Ecto neural progenitor cell (in vitro differentiated cells): ENCODE measurements around the gene CSNK1G1.
"Not testable (repeated sequence)": the region's sequence is repeated elsewhere in the genome, so short reads cannot be mapped to it uniquely, and the experiment has no call there.

Experiments
- DNase-seq: peaks from one replicate; pipeline ENCODE4 v3.0.0-alpha.2; 2018; ENCODE audit warnings: low spot score

Gene CSNK1G1

DNA sequence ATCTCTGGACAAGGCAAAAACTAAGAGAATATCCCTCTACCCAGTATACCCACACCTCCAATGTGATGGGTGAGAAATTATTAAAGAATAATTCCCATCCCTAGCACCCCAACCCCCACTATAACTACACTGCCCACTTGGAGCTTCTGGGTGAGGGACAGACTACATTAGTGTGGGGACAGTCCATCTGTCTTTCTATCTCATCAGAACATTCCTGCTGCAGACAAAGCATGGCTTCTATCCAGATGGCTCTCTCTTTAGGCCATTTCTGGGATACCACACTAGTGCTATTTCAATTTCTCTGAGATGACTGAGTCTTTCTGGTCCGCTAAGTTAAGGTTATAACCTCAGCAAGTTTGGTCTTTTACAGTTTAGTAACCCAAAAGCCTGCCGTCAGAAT lies 6.6 kb downstream of the CSNK1G1 start:
- DNase-seq = no peak

DNA sequence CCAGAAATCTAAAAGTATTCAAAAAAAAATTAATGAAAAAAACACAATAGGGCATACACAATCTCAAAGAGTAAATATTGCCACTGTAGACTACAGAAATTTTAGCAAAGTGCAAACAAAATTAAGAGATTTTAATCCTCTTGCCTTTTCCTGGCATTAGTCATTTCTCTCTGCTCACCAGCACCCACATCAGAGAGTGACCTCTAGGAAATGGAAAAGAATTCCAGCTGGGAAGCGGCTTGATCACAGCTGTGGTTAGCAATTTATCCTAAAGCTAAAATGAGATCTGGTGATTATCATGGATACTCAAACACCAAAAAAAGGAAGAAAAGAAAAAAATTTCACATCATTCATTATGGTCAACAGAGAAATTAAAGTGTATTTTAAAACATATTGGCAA lies 7.5 kb downstream of the CSNK1G1 start:
- no peak for DNase-seq

DNA sequence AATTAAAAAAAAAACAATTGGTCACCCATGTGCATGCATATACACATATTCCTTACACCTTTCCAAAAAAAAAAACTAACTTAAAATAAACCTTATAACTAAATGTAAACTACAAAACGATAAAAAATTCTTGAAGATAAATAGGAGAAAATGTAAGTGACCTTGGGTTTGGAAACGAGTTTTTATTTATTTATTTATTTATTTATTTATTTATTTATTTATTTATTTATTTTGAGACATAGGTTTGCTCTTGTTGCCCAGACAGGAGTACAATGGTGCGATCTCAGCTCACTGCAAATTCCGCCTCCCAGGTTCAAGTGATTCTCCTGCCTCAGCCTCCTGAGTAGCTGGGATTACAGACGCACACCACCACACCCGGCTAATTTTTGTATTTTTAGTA lies 9.7 kb downstream of the CSNK1G1 start:
- not testable (repeated sequence) for DNase-seq

DNA sequence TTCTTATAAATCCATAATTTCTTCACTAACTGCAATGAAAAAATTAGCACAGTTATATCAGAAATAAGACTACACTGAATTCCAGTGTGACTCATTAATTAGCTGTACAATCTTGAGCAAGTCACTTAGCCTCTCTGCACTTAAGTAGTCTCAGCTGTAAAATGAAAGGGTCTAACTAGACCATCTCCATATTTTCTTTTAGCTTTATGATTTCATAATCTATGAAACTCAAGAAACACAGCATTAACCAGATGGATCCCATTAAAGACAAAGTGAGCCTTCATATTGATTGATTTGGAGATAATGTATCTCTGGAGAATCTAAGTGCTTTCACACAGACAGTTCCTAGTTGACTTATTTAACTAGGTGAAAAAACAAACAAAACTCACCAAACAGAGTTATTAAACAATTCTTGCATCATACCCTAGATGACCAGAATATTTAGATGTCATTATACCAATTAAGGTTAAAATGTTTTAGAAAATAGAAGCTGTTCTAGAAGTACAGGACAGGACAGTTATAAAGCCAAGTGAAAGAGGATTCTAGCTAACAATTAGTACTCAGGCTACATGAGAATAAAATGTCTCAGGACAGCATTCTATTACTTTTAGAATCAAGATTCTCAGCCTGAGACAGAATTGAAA lies 11.2 kb downstream of the CSNK1G1 start:
- no peak for DNase-seq

DNA sequence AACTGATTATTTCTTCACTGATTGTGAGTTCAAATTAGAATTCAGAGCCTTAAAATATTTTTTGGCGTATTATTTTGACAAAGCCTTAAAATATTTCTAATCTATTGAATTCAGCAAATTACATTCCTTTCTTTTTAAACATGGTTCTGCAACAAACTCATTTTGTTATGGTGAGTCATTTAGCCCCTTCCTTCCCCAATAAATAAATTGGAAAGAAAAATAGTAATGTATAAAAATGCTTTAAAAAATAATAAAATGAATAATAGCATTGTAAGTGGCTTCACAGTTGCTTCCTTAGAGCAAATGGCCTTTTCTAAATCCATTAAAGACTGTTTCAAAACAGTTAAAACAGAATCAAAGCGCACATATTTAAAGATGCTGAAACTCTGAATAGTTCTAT lies 12.1 kb downstream of the CSNK1G1 start:
- no peak for DNase-seq

DNA sequence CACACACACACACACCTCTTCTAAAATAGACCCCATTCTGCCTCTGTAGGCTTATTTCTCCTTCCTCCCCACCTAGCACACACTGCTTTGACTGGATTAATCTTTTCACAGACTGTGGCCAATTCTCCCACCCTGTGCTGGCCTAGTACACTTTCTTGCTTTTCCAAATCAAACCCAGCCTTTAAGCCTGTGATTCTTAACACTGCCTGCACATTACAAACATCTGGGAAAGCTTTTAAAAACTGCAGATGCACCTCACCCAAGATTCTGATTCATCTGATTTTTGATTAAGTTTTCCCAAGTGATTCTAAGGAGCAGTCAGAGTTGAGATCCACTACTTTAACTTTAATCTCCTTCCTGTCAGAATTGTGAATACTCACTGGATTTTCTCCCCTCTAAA lies 12.8 kb downstream of the CSNK1G1 start:
- DNase-seq = no peak

DNA sequence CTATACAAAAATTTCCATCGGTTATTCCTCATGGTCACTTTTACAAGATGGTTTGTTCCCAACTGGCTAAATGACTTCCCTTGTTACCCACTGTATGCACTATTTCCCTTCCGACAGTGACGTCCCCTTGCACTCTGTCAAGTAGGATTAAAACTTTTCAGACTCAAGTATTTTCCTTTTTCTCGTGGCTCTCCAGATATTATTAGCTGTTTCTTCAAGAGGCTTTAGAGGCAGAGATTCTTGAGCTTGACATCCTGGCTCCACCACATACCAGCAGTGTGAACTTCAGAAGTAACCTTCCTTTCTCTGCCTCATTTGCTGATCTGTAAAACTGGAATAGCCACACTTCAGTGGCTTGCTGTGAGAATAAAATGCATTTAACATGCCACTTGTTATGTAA lies 14.0 kb downstream of the CSNK1G1 start:
- no peak for DNase-seq

DNA sequence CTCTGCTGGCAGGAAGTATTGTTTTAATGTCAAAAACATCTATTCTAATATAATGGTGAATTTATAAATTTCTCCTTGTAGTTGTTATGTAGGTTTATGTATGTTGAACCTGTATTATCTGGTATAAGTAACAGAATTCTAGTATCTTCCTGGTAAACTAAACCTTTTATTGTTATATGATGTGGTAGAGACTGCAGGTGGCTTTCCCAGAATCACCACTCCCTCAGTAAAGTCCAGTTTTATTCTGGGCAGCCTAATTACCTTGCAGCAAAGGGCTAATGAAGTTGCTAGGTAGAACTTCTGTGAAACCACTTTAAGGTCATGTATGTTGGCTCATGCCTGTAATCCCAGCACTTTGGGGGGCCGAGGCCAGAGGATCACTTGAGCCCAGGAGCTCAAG lies 15.6 kb downstream of the CSNK1G1 start:
- no peak for DNase-seq

DNA sequence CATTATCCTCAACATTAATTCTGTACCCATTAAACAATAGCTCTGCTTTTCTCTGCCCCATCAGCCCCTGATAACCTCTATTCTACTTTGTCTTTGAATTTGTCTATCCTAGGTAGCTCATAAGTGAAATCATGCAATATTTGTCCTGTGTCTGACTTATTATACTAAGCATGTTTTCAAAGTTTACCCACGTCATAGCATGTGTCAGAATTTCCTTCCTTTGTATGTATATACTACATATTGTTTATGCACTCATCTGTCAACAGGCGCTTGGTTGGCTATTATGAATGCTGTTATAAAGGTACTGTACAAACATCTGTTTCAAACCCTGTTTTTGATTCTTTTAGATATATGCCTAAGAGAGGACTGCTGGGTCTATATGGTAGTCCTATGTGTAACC lies 18.2 kb downstream of the CSNK1G1 start:
- DNase-seq = no peak

DNA sequence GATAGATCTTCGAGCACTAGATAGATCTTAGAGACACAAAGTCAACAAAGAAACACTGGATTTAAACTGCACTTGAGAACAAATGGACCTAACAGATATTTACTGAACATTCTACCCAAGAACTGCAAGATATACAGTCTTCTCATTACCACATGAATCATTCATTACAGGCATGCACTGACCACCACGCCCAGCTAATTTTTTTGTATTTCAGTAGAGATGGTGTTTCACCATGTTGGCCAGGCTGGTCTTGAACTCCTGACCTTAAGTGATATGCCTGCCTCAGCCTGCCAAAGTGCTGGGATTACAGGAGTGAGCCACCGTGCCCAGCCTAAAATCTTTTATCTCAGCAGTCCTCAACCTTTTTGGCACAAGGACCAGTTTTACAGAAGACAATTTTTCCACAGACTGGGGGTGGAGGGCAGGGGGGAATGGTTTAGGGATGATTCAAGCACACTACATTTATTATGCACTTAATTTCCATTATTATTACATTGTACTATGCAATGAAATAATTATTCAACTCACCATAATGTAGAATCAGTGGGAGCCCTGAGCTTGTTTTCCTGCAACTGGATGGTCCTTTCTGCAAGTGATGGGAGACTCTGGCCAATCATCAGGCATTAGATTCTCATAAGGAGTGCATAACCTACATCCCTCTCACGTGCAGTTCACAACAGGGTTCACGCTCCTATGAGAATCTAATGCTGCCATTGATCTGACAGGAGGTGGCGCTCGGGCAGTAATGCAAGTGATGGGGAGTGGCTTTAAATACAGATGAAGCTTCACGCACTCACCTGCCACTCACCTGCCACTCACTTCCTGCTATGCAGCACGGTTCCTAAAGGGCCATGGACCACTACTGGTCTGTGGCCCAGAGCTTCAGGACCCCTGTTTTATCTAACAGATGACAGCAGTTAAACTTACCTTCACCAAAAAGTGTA lies 21.7 kb downstream of the CSNK1G1 start:
- no peak for DNase-seq

DNA sequence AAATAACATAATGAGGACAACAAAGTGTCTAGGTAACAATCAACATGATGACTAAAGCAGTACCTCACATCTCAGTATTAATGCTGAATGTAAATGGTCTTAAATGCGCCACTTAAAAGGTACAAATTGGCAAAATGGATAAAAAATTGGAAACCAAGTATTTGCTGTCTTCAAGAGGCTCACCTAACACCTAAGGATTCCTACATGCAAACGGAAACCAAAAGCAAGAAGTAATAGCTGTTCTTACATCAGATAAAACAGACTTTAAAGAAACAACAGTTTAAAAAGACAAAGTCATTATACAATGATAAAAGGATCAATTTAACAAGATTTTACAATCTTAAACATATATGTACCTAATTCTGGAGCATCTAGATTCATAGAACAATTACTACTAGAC lies 22.5 kb downstream of the CSNK1G1 start:
- DNase-seq = no peak

DNA sequence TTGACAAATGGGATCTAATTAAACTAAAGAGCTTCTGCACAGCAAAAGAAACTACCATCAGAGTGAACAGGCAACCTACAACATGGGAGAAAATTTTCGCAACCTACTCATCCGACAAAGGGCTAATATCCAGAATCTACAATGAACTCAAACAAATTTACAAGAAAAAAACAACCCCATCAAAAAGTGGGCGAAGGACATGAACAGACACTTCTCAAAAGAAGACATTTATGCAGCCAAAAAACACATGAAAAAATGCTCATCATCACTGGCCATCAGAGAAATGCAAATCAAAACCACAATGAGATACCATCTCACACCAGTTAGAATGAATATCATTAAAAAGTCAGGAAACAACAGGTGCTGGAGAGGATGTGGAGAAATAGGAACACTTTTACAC lies 24.3 kb downstream of the CSNK1G1 start:
- not testable (repeated sequence) for DNase-seq

DNA sequence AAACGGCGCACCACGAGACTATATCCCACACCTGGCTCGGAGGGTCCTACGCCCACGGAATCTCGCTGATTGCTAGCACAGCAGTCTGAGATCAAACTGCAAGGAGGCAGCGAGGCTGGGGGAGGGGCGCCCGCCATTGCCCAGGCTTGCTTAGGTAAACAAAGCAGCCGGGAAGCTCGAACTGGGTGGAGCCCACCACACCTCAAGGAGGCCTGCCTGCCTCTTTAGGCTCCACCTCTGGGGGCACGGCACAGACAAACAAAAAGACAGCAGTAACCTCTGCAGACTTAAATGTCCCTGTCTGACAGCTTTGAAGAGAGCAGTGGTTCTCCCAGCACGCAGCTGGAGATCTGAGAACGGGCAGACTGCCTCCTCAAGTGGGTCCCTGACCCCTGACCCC lies 29.0 kb downstream of the CSNK1G1 start:
- not testable (repeated sequence) for DNase-seq

DNA sequence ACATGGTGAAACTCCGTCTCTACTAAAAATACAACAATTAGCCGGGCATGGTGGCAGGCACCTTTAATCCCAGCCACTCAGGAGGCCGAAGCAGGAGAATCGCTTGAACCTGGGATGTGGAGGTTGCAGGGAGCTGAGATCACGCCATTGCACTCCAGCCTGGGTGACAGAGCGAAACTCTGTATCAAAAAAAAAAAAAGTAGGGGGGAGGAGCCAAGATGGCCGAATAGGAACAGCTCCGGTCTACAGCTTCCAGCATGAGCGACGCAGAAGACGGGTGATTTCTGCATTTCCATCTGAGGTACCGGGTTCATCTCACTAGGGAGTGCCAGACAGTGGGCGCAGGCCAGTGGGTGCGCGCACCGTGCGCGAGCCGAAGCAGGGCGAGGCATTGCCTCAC lies 29.5 kb downstream of the CSNK1G1 start:
- not testable (repeated sequence) for DNase-seq

DNA sequence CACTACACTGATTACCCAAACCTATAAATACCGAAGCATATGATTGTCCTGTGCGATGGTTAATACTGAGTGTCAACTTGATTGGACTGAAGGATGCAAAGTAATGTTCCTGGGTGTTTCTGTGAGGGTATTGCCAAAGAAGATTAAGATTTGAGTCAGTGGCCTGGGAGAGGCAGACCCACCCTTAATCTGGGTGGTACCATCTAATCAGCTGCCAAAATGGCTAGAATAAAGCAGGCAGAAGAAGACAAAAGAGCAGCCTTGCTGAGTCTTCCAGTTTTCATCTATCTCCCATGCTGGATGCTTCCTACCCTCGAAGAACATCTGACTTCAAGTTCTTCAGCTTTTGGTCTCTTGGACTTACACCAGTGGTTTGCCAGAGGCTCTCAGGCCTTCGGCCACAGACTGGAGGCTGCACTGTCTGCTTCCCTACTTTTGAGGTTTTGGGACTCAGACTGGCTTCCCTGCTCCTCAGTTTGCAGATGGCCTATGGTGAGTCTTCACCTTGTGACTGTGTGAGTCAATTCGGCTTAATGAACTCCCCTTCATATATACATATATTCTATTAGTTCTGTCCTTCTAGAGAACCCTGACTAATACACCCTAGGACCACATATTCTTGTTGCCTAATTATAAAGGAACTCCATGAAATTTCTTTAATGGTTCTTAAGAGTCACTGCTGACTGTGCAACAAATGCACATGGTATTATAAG lies 31.7 kb downstream of the CSNK1G1 start:
- no peak for DNase-seq

DNA sequence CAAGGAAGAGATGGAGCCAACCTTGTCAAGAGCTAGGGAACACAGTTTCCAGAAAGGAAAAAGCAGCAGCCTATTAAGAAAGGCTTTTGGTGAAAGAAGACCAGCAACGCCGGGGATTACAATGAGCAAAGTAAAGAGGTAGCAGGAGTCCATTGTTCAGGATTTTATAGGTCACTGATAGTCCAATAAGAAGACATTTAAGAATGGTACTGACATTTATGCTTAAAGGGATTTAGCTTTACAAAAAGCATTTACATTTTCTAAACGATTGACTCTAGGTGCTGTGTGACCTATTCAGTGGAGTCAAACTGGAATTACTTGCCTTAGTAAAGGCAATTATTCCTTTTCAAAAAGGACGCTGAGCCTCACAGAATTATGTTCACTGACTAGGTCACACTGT lies 40.8 kb downstream of the CSNK1G1 start:
- no peak for DNase-seq

DNA sequence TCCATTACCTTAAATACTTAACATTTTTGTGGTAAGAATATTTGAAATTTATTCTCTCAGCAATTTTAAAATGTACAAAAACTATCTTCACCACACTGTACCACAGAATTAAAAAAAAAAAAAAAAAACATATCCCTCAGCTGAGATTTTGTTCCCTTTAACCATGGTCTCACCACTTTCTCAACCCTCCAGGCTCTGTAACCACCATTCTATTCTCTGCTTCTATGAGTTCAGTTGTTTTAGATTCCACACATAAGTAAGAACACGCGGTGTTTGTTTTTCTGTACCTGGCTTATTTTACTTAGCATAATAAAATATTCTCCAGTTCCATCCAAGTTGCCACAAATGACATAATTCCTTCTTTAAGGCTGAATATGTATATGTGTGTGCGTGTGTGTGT lies 41.5 kb downstream of the CSNK1G1 start:
- no peak for DNase-seq

DNA sequence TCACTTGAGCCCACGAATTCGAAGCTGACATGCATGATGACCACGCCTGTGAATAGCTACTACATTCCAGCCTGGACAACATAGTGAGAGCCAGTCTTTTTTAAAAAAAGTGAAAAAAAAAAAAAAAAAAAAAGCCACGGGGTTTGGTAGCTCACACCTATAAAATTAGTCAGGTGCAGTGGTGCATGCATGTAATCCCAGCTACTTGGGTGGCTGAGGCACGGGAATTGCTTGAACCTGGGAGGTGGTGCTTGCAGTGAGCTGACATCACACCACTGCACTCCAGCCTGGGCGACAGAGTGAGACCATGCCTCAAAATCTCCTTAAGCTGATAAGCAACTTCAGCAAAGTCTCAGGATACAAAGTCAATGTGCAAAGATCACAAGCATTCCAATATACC lies 44.4 kb downstream of the CSNK1G1 start:
- DNase-seq = no peak

DNA sequence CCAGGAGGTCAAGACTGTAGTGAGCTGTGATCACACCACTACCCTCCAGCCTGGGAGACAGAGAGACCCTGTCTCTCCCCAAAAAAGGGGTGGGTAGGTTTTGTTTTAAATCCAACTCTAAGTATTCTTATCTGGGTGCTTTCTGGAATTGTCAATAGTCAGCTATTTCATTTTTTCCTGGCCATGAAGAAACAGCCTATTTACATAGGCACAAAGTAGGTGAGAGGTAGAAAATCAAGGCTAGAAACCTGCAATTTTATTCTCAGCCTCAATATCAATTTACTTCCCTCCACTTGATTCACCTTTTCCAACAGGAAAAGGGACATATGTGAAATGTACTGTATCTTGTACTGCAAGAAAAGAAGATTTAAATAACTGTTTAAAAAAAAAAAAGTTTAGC lies 45.9 kb downstream of the CSNK1G1 start:
- DNase-seq = no peak

DNA sequence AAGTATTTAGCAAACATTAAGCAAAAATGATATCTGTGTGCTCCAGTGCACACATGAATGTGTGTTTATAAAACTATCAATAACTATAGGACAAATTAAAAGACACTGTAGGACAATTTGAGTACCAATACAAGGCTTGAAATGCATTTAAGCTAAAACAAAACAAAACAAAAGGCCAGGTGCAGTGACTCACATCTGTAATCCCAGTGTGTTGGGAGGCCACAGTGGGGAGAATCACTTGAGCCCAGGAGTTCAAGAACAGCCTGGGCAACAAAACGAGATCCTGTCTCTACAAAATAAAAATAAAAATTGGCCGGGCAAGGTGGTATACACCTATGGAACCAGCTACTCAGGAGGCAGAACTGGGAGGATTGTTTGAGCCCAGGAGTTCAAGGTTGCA lies 50.7 kb downstream of the CSNK1G1 start:
- no peak for DNase-seq

DNA sequence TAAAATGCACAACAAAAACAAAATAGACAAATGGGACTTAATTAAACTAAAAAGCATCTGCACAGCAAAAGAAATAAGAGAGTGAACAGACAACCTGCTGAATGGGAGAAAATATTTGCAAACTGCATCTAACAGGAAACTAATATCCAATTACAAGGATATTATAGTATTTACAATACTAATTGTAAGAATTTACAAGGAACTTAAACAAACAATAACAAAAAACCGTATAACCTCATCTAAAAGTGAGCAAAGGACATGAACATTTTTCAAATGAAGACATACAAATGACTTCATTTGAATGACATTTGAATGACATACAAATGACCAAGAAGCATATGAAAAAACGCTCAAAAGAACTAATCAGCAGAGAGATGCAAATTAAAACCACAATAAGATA lies 66.4 kb downstream of the CSNK1G1 start:
- DNase-seq = no peak

DNA sequence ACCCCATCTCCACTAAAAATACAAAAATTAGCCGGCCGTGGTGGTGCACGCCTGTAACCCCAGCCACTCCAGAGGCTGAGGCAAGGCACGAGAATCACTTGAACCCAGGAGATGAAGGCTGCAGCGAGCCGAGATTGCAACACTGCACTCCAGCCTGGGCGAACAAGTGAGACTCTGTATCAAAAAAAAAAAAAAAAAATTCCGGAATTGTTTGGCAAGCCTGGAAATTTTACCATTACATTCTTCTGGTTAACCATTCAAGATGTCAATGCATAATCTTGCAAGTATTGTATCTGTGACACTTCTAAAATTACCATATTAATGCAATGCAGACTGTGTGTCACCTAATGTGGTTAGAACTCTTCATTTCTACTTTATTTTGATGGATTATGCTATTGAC lies 67.0 kb downstream of the CSNK1G1 start:
- DNase-seq = no peak

DNA sequence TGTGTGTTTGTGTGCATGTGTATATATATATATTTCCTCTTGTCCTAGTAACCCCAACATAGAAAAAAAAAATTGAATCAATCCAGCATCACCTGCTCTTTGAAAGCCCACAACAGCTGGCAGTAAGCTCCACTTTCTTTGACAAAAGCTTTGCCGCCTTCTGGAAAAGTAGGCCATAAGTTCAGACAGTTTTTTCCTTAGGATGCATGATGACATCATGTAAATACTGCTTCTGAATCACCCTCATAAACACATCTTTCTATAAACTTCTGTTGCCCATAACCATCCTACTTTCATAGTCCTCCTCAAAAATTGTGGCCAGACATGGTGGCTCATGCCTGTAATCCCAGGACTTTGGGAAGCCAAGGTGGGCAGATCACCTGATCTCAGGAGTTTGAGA lies 67.4 kb downstream of the CSNK1G1 start:
- DNase-seq = no peak
